Tibial nerve (tissue), 4 donors: ENCODE results near the gene CYP3A5.

Source experiments
- CTCF ChIP-seq, 5 experiments: fragments of 200-600 bp in 3 of 5; fragments of 450-650 bp in 2 of 5; sonication (generic) in 3 of 5; IDR thresholded peaks; one replicate each; pipeline ENCODE4 v1.5.1; 2016 to 2019; ENCODE audit warnings: antibody characterized with exemption in 5 of 5, mild to moderate bottlenecking in 3 of 5, moderate library complexity in 2 of 5
- EP300 ChIP-seq, 2 donors: sonication (generic); formaldehyde crosslinking; IDR thresholded peaks; one replicate each; pipeline ENCODE4 v1.6.1; 2017; ENCODE audit warnings: antibody characterized with exemption in 2 of 2, mild to moderate bottlenecking in 1 of 2
- POLR2A ChIP-seq, 2 donors: fragments of 450-650 bp; IDR thresholded peaks; one replicate each; pipeline ENCODE4 v1.6.1; 2017; ENCODE audit warnings: antibody characterized with exemption in 2 of 2, mild to moderate bottlenecking in 2 of 2, moderate library complexity in 2 of 2

DNA sequence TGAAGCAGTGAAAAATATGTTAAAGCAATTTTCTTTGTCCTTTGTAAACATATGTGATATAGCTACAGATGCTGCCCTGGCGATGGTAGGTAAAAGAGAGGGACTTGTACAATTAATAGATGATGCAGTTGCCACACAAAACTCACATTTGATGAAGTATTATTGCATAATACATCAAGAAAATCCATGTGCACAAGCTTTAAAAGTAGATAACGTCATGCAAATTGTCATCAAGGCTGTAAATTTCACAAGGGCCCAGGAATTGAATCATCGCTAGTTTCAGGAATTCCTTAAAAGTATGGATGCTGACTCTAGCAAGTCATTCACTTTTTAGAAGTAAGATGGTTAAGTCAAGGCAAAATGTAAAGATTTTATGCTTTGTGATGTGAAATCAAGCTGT lies 10.0 kb downstream of the CYP3A5 start:
- TF ChIP-seq CTCF (IDR thresholded peaks at IDR 0.05) (no peak), POLR2A (IDR thresholded peaks at IDR 0.05) (no peak), EP300 (IDR thresholded peaks at IDR 0.05) (no peak)
